ENCODE results near the gene NAB1. TPM values are rescaled to one million over a fixed set of nuclear protein-coding genes. Genes with fewer than 3 reads are reported as not detected.
"Not testable (repeated sequence)": the region's sequence is repeated elsewhere in the genome, so short reads cannot be mapped to it uniquely, and the experiment has no call there.

The NAB1 gene
- total RNA-seq, 6 experiments from 2014 or later = 22.0 to 29.9 (median 23.8) TPM

- DNase-seq (no peak), ATAC-seq (no peak)
- H3K27ac ChIP-seq = no peak overlapping the region
- no peak for TF ChIP-seq CTCF (IDR thresholded peaks at IDR 0.05)
- no peak for TF ChIP-seq POLR2A (IDR thresholded peaks at IDR 0.05)
- no peaks in the 10 kb centered on the region for H3K4me1 ChIP-seq
- H3K9me3 ChIP-seq = no peaks in the 10 kb centered on the region
- intact Hi-C loops (cut with DNase I) = no loop called here
- no peak overlapping the region for H3K4me3 ChIP-seq
- 100% methylated on average over 3 of the region's 6 CpGs for WGBS (ENCODE audit: insufficient coverage, low coverage, low lambda C conversion rate, missing lambda C conversion rate)
- no peaks in the 10 kb centered on the region for H3K36me3 ChIP-seq
- no peaks in the 10 kb centered on the region for H3K27me3 ChIP-seq
These were observed 56.4 kb downstream of the NAB1 start for GRCh38 chr2:190705280-190705679.

- TF ChIP-seq CTCF (IDR thresholded peaks at IDR 0.05) (no peak), POLR2A (IDR thresholded peaks at IDR 0.05) (no peak)
- intact Hi-C loops (cut with DNase I) = no loop called here
- ATAC-seq (no peak), DNase-seq (no peak)
- 92% methylated on average over 1 of the region's 2 CpGs for WGBS (ENCODE audit: insufficient coverage, low coverage, low lambda C conversion rate, missing lambda C conversion rate)
- Histone ChIP-seq H3K4me1 (no peaks in the 10 kb centered on the region), H3K9me3 (no peaks in the 10 kb centered on the region), H3K36me3 (no peaks in the 10 kb centered on the region), H3K4me3 (no peak overlapping the region), H3K27me3 (no peaks in the 10 kb centered on the region), H3K27ac (no peak overlapping the region)
These were observed 58.8 kb downstream of the NAB1 start for GRCh38 chr2:190707726-190708125.

GRCh38 chr2:190708650-190709049, 59.8 kb downstream of the NAB1 start:
- H3K27ac ChIP-seq; ATAC-seq; H3K4me1 ChIP-seq; DNase-seq; H3K36me3 ChIP-seq; H3K4me3 ChIP-seq; H3K27me3 ChIP-seq; H3K9me3 ChIP-seq; intact Hi-C loops (cut with DNase I): not testable (repeated sequence)

GRCh38 chr2:190711069-190711468, 62.2 kb downstream of the NAB1 start:
- no peak for TF ChIP-seq POLR2A (IDR thresholded peaks at IDR 0.05)
- no peak for TF ChIP-seq CTCF (IDR thresholded peaks at IDR 0.05)
- Histone ChIP-seq H3K27ac (no peak overlapping the region), H3K4me3 (no peak overlapping the region), H3K4me1 (no peaks in the 10 kb centered on the region), H3K9me3 (no peaks in the 10 kb centered on the region), H3K36me3 (no peaks in the 10 kb centered on the region), H3K27me3 (no peaks in the 10 kb centered on the region)
- no peak for DNase-seq
- intact Hi-C loops (cut with DNase I) = no loop called here
- no peak for ATAC-seq
- 95% methylated on average over 2 of the region's 4 CpGs for WGBS (ENCODE audit: insufficient coverage, low coverage, low lambda C conversion rate, missing lambda C conversion rate)

- Histone ChIP-seq H3K4me3 (no peak overlapping the region), H3K9me3 (no peaks in the 10 kb centered on the region), H3K36me3 (no peaks in the 10 kb centered on the region), H3K4me1 (no peaks in the 10 kb centered on the region), H3K27me3 (no peaks in the 10 kb centered on the region), H3K27ac (no peak overlapping the region)
- no peak for DNase-seq
- intact Hi-C loops (cut with DNase I) = no loop called here
- ATAC-seq = no peak
- TF ChIP-seq POLR2A (IDR thresholded peaks at IDR 0.05) (no peak), CTCF (IDR thresholded peaks at IDR 0.05) (no peak)
These were observed 64.6 kb downstream of the NAB1 start for GRCh38 chr2:190713471-190713870.

All from right lobe of liver (tissue), 6 donors.